Measurements from ENCODE around the gene PLA2G2C.

Gene PLA2G2C

GRCh38 chr1:20200966-20201365 lies 14.6 kb upstream of the PLA2G2C start:
- no peak overlapping the region for H3K9ac ChIP-seq (ENCODE audit: low read depth, low read length)
- H3K27ac ChIP-seq (ENCODE audit: low read length), result no peak overlapping the region
- H3K36me3 ChIP-seq (ENCODE audit: insufficient read depth, low read depth, low read length), result no peaks in the 10 kb centered on the region
- no peaks in the 10 kb centered on the region for H3K9me3 ChIP-seq (ENCODE audit: insufficient read depth, low read depth, low read length)
- no peak overlapping the region for H3K4me3 ChIP-seq (ENCODE audit: low read length)
- no peaks in the 10 kb centered on the region for H3K27me3 ChIP-seq (ENCODE audit: insufficient read depth, low read length)
- H3K4me1 ChIP-seq (ENCODE audit: insufficient read depth, low read length), result no peaks in the 10 kb centered on the region

GRCh38 chr1:20199840-20200239 lies 13.5 kb upstream of the PLA2G2C start:
- Histone ChIP-seq H3K27ac (ENCODE audit: low read length) (no peak overlapping the region), H3K9me3 (ENCODE audit: insufficient read depth, low read depth, low read length) (no peaks in the 10 kb centered on the region), H3K36me3 (ENCODE audit: insufficient read depth, low read depth, low read length) (no peaks in the 10 kb centered on the region), H3K9ac (ENCODE audit: low read depth, low read length) (no peak overlapping the region), H3K4me3 (ENCODE audit: low read length) (no peak overlapping the region), H3K4me1 (ENCODE audit: insufficient read depth, low read length) (peaks cover 2% of the 10 kb centered on the region), H3K27me3 (ENCODE audit: insufficient read depth, low read length) (no peaks in the 10 kb centered on the region)

- Histone ChIP-seq H3K9me3 (ENCODE audit: insufficient read depth, low read depth, low read length) (no peaks in the 10 kb centered on the region), H3K4me3 (ENCODE audit: low read length) (no peak overlapping the region), H3K27ac (ENCODE audit: low read length) (no peak overlapping the region), H3K27me3 (ENCODE audit: insufficient read depth, low read length) (no peaks in the 10 kb centered on the region), H3K9ac (ENCODE audit: low read depth, low read length) (no peak overlapping the region), H3K36me3 (ENCODE audit: insufficient read depth, low read depth, low read length) (no peaks in the 10 kb centered on the region), H3K4me1 (ENCODE audit: insufficient read depth, low read length) (peaks cover 5% of the 10 kb centered on the region)
Observed at GRCh38 chr1:20199403-20199802, 13.1 kb upstream of the PLA2G2C start.

- Histone ChIP-seq H3K4me3 (ENCODE audit: low read length) (no peak overlapping the region), H3K36me3 (ENCODE audit: insufficient read depth, low read depth, low read length) (no peaks in the 10 kb centered on the region), H3K9me3 (ENCODE audit: insufficient read depth, low read depth, low read length) (no peaks in the 10 kb centered on the region), H3K27me3 (ENCODE audit: insufficient read depth, low read length) (no peaks in the 10 kb centered on the region), H3K4me1 (ENCODE audit: insufficient read depth, low read length) (peaks cover 8% of the 10 kb centered on the region), H3K9ac (ENCODE audit: low read depth, low read length) (no peak overlapping the region), H3K27ac (ENCODE audit: low read length) (no peak overlapping the region)
Observed at GRCh38 chr1:20198918-20199317, 12.6 kb upstream of the PLA2G2C start.

- peaks cover 9% of the 10 kb centered on the region for H3K4me1 ChIP-seq (ENCODE audit: insufficient read depth, low read length)
Observed at GRCh38 chr1:20198296-20198695, 12.0 kb upstream of the PLA2G2C start.

GRCh38 chr1:20197329-20197791 lies 11.0 kb upstream of the PLA2G2C start:
- Histone ChIP-seq H3K27ac (ENCODE audit: low read length) (no peak overlapping the region), H3K4me1 (ENCODE audit: insufficient read depth, low read length) (peaks cover 9% of the 10 kb centered on the region), H3K9me3 (ENCODE audit: insufficient read depth, low read depth, low read length) (no peaks in the 10 kb centered on the region), H3K36me3 (ENCODE audit: insufficient read depth, low read depth, low read length) (no peaks in the 10 kb centered on the region), H3K4me3 (ENCODE audit: low read length) (no peak overlapping the region), H3K27me3 (ENCODE audit: insufficient read depth, low read length) (no peaks in the 10 kb centered on the region), H3K9ac (ENCODE audit: low read depth, low read length) (no peak overlapping the region)

More at GRCh38 chr1:20198296-20198695, 12.0 kb upstream of the PLA2G2C start:
- Histone ChIP-seq H3K9me3 (ENCODE audit: insufficient read depth, low read depth, low read length) (no peaks in the 10 kb centered on the region), H3K27me3 (ENCODE audit: insufficient read depth, low read length) (no peaks in the 10 kb centered on the region), H3K4me3 (ENCODE audit: low read length) (no peak overlapping the region), H3K9ac (ENCODE audit: low read depth, low read length) (no peak overlapping the region), H3K36me3 (ENCODE audit: insufficient read depth, low read depth, low read length) (no peaks in the 10 kb centered on the region), H3K27ac (ENCODE audit: low read length) (no peak overlapping the region)

- H3K27me3 ChIP-seq (ENCODE audit: insufficient read depth, low read length), result no peaks in the 10 kb centered on the region
- no peak overlapping the region for H3K27ac ChIP-seq (ENCODE audit: low read length)
- H3K9me3 ChIP-seq (ENCODE audit: insufficient read depth, low read depth, low read length), result no peaks in the 10 kb centered on the region
- H3K36me3 ChIP-seq (ENCODE audit: insufficient read depth, low read depth, low read length), result no peaks in the 10 kb centered on the region
- peaks cover 9% of the 10 kb centered on the region for H3K4me1 ChIP-seq (ENCODE audit: insufficient read depth, low read length)
- no peak overlapping the region for H3K9ac ChIP-seq (ENCODE audit: low read depth, low read length)
- no peak overlapping the region for H3K4me3 ChIP-seq (ENCODE audit: low read length)
Observed at GRCh38 chr1:20195462-20195780, 9.1 kb upstream of the PLA2G2C start.

GRCh38 chr1:20194757-20195461 lies 8.6 kb upstream of the PLA2G2C start:
- Histone ChIP-seq H3K9ac (ENCODE audit: low read depth, low read length) (no peak overlapping the region), H3K27me3 (ENCODE audit: insufficient read depth, low read length) (no peaks in the 10 kb centered on the region), H3K9me3 (ENCODE audit: insufficient read depth, low read depth, low read length) (no peaks in the 10 kb centered on the region), H3K4me1 (ENCODE audit: insufficient read depth, low read length) (peaks cover 9% of the 10 kb centered on the region), H3K4me3 (ENCODE audit: low read length) (no peak overlapping the region), H3K27ac (ENCODE audit: low read length) (no peak overlapping the region), H3K36me3 (ENCODE audit: insufficient read depth, low read depth, low read length) (no peaks in the 10 kb centered on the region)

- no peaks in the 10 kb centered on the region for H3K9me3 ChIP-seq (ENCODE audit: insufficient read depth, low read depth, low read length)
- H3K4me3 ChIP-seq (ENCODE audit: low read length), result 0 out of 2 replicates have a peak overlapping the region, but pooled peaks have one; percentile 5
- H3K27me3 ChIP-seq (ENCODE audit: insufficient read depth, low read length), result peaks cover under 1% of the 10 kb centered on the region; the same call in 1 of the 2 replicates
- no peak overlapping the region for H3K27ac ChIP-seq (ENCODE audit: low read length)
- H3K9ac ChIP-seq (ENCODE audit: low read depth, low read length), result no peak overlapping the region
- H3K4me1 ChIP-seq (ENCODE audit: insufficient read depth, low read length), result peaks cover 9% of the 10 kb centered on the region
- no peaks in the 10 kb centered on the region for H3K36me3 ChIP-seq (ENCODE audit: insufficient read depth, low read depth, low read length)
Observed at GRCh38 chr1:20194224-20194623, 7.9 kb upstream of the PLA2G2C start.

- no peaks in the 10 kb centered on the region for H3K9me3 ChIP-seq (ENCODE audit: insufficient read depth, low read depth, low read length)
- H3K27me3 ChIP-seq (ENCODE audit: insufficient read depth, low read length), result peaks cover 9% of the 10 kb centered on the region; the same call in 1 of the 2 replicates
- H3K4me3 ChIP-seq (ENCODE audit: low read length), result no peak overlapping the region
- H3K36me3 ChIP-seq (ENCODE audit: insufficient read depth, low read depth, low read length), result no peaks in the 10 kb centered on the region
- H3K9ac ChIP-seq (ENCODE audit: low read depth, low read length), result no peak overlapping the region
- no peak overlapping the region for H3K27ac ChIP-seq (ENCODE audit: low read length)
- peaks cover 9% of the 10 kb centered on the region for H3K4me1 ChIP-seq (ENCODE audit: insufficient read depth, low read length)
Observed at GRCh38 chr1:20192871-20193411, 6.6 kb upstream of the PLA2G2C start.

GRCh38 chr1:20192364-20192763 lies 6.0 kb upstream of the PLA2G2C start:
- H3K4me3 ChIP-seq (ENCODE audit: low read length), result no peak overlapping the region
- no peaks in the 10 kb centered on the region for H3K9me3 ChIP-seq (ENCODE audit: insufficient read depth, low read depth, low read length)
- H3K4me1 ChIP-seq (ENCODE audit: insufficient read depth, low read length), result peaks cover 9% of the 10 kb centered on the region
- no peak overlapping the region for H3K9ac ChIP-seq (ENCODE audit: low read depth, low read length)
- H3K27me3 ChIP-seq (ENCODE audit: insufficient read depth, low read length), result peaks cover 13% of the 10 kb centered on the region
- H3K36me3 ChIP-seq (ENCODE audit: insufficient read depth, low read depth, low read length), result no peaks in the 10 kb centered on the region
- H3K27ac ChIP-seq (ENCODE audit: low read length), result no peak overlapping the region

GRCh38 chr1:20191266-20191825 lies 5.0 kb upstream of the PLA2G2C start:
- H3K27me3 ChIP-seq (ENCODE audit: insufficient read depth, low read length), result peaks cover 23% of the 10 kb centered on the region
- no peak overlapping the region for H3K4me3 ChIP-seq (ENCODE audit: low read length)
- H3K27ac ChIP-seq (ENCODE audit: low read length), result no peak overlapping the region
- H3K4me1 ChIP-seq (ENCODE audit: insufficient read depth, low read length), result peaks cover 9% of the 10 kb centered on the region
- no peak overlapping the region for H3K9ac ChIP-seq (ENCODE audit: low read depth, low read length)
- no peaks in the 10 kb centered on the region for H3K9me3 ChIP-seq (ENCODE audit: insufficient read depth, low read depth, low read length)
- no peaks in the 10 kb centered on the region for H3K36me3 ChIP-seq (ENCODE audit: insufficient read depth, low read depth, low read length)
